GM18909 (cell line): ENCODE results near the gene LGALS9C.
"Not testable (repeated sequence)": the region's sequence is repeated elsewhere in the genome, so short reads cannot be mapped to it uniquely, and the experiment has no call there.

ENCODE experiments used
- ATAC-seq: cut with Tn5 transposase; IDR thresholded peaks from one replicate; pipeline ENCODE4 v1.9.1; 2021; ENCODE audit warnings: mild to moderate bottlenecking; ENCODE audit not compliant: unreplicated experiment, poor library complexity

Gene LGALS9C

DNA sequence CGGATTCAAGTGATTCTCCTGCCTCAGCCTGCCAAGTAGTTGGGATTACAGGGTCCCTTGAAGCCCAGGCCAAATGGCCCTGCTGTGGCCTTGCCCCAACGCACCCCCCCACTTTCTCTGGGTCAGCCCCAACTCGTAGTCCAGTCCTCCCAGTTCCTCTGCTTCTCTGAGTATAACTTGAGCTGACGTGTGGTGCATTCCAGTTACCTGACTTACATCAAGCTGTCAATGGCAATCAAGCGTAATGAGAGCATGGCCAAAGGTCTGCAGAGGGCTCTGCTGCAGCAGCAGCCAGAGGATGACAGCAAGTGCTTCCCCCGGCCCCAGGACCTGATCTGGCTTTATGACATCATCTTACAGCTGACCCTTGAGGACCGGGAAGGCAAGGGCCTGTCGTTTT lies 50.8 kb downstream of the LGALS9C start:
- not testable (repeated sequence) for ATAC-seq

DNA sequence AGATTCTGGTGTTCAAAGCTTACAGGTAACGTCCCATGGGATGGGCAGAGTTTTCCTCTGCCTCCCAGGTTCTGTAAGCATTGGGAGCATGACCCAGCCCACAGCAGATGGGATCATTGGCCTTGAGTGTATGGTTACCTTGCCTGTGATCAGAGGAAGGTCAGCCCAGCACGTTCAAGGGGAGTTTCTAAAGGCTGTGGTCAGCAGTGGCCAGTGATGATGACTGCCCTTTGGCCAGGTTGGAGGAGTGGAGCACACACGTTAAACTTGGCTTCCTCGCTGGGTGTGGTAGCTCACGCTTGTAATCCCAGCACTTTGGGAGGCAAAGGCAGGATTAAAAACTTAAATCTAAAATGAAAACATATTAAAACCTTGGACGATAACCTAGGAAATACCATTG lies 51.8 kb downstream of the LGALS9C start:
- ATAC-seq = not testable (repeated sequence)

DNA sequence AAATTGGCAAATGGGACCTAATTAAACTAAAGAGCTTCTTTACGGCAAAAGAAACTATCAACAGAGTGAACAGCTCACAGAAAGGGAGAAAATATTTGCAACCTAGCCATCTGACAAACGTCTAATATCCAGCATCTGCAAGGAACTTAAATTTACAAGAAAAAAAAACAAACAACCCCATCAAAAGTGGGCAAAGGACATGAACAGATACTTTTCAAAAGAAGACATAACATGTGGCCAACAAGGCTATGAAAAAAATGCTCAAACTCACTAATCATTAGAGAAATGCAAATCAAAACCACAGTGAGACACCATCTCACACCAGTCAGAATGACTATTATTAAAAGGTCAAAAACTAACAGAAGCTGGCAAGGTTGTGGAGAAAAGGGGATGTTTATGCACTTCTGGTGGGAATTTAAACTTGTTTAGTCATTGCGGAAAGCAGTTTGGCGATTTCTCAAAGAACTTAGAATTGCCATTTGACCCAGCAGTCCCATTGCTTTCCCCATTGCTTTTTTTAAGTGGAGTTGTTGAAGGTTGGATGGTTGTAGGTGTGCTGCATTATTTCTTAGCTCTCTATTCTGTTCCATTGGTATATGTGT lies 52.4 kb downstream of the LGALS9C start:
- not testable (repeated sequence) for ATAC-seq

DNA sequence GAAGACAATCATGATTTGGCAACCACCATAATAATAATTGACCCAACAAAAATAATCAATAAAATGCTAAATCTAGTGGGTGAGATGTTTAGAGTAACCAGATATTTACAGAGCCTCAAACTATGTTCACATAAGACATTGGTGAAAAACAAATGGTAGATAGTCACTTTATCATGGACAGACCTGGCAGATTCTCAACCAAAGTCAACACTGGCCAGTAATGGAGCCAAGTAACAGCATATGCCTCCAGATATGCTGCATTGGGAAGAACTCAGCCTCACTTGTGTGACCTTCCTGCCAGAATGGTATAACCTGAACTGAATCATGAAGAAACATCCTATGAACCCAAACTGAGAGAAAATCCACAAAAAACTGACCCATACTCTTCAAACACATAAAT lies 53.8 kb downstream of the LGALS9C start:
- ATAC-seq = not testable (repeated sequence)

DNA sequence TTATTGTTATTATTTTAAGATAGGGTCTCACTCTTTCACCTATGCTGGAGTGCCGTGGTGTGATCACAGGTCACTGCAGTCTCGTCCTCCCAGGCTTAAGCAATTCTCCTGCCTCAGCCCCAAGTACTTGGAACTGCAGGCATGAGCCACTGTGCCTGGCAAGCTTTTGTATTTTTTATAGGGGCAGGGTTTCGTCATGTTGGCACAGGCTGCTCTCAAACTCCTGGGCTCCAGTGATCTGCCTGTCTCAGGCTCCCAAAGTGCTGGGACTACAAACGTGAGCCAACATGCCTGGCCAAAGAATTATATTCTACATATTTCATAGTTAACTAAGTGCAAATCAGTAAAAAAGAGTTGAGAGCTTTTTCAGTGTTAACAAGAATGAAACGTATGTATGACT lies 65.6 kb downstream of the LGALS9C start:
- ATAC-seq = not testable (repeated sequence)

DNA sequence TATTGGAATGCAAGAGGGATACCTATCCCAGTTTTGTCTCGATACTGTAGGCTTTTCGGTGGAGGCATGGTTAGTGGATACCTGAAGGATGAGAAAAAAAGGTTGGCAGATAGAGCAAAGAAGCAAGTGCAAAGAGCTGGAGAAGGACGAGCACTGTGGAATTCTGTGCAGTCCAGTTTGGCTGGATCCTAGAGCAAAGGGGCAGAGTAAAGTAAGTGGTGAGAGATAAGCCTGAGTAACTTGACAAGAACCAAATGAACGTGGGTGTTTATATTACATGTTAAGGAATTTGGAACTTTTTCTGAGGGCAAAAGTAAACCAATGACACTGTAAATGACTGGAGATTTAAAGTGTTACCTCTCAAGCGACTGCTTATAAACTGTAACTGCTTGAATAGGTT lies 66.3 kb downstream of the LGALS9C start:
- ATAC-seq = not testable (repeated sequence)
